WTC11 (cell line): ENCODE measurements around the gene FOXO3. TPM values are rescaled to one million over a fixed set of nuclear protein-coding genes. Genes with fewer than 3 reads are reported as not detected.

Experiments
- ATAC-seq: fragments of 200-7000 bp; cut with Tn5 transposase; 2 replicates; pipeline ENCODE4 v1.10.0; 2021; ENCODE audit warnings: mild to moderate bottlenecking, moderate library complexity
- CTCF ChIA-PET: fragments of 300-600 bp; sonication (Branson Sonifier 250); formaldehyde crosslinking; loops from one replicate; lab custom pipeline; 2021; ENCODE audit warnings: antibody characterized with exemption; lab: Charles Lee
- POLR2A ChIA-PET: fragments of 350-600 bp; sonication (Branson Sonifier 250); formaldehyde crosslinking; loops from one replicate; lab custom pipeline; 2021; ENCODE audit warnings: antibody characterized with exemption; lab: Charles Lee
- DNase-seq: peaks from one replicate; pipeline ENCODE4 v3.0.0; 2021; ENCODE audit warnings: low spot score
- H3K27ac Mint-ChIP-seq: 2 replicates; pipeline ENCODE4 v1.8.0; 2021; ENCODE audit warnings: mixed read lengths
- H3K27me3 Mint-ChIP-seq: 2 replicates; pipeline ENCODE4 v1.8.0; 2021; ENCODE audit warnings: low read depth, mild to moderate bottlenecking, moderate library complexity, mixed read lengths
- H3K36me3 Mint-ChIP-seq: 2 replicates; pipeline ENCODE4 v1.8.0; 2021; ENCODE audit warnings: mixed read lengths
- H3K4me1 Mint-ChIP-seq: 2 replicates; pipeline ENCODE4 v1.8.0; 2022; ENCODE audit warnings: mixed read lengths
- H3K4me3 Mint-ChIP-seq: 2 replicates; pipeline ENCODE4 v1.8.0; 2021; ENCODE audit warnings: mild to moderate bottlenecking, moderate library complexity, mixed read lengths
- H3K9me3 Mint-ChIP-seq: 2 replicates; pipeline ENCODE4 v1.8.0; 2021; ENCODE audit warnings: mixed read lengths
- ATF3 ChIP-seq: sonication (generic); formaldehyde crosslinking; conservative IDR thresholded peaks from 2 replicates; pipeline ENCODE4 v1.8.1; 2022; ENCODE audit warnings: mild to moderate bottlenecking, missing genetic modification reagents
- CBFB ChIP-seq: sonication (generic); formaldehyde crosslinking; IDR thresholded peaks from 2 replicates; pipeline ENCODE4 v1.8.1; 2022; ENCODE audit warnings: mild to moderate bottlenecking, low read depth, missing genetic modification reagents
- ERG ChIP-seq: fragments of 250-450 bp; sonication (Bioruptor Pico); IDR thresholded peaks from 2 replicates; pipeline ENCODE4 v1.8.0; 2021; ENCODE audit warnings: mild to moderate bottlenecking
- FOXP1 ChIP-seq: sonication (generic); formaldehyde crosslinking; IDR thresholded peaks from 2 replicates; pipeline ENCODE4 v1.8.0; 2022; ENCODE audit warnings: missing genetic modification reagents, mild to moderate bottlenecking, moderate library complexity, borderline replicate concordance
- NFE2L1 ChIP-seq: sonication (generic); formaldehyde crosslinking; IDR thresholded peaks from 2 replicates; pipeline ENCODE4 v1.8.1; 2023; ENCODE audit warnings: missing genetic modification reagents
- NR2C2 ChIP-seq: sonication (generic); formaldehyde crosslinking; IDR thresholded peaks from 2 replicates; pipeline ENCODE4 v1.8.0; 2022; ENCODE audit warnings: mild to moderate bottlenecking, missing genetic modification reagents
- PRDM15 ChIP-seq: sonication (generic); formaldehyde crosslinking; IDR thresholded peaks from 2 replicates; pipeline ENCODE4 v1.8.0; 2022; ENCODE audit warnings: missing genetic modification reagents
- SMAD3 ChIP-seq: sonication (generic); formaldehyde crosslinking; IDR thresholded peaks from 2 replicates; pipeline ENCODE4 v1.8.0; 2022; ENCODE audit warnings: missing genetic modification reagents, mild to moderate bottlenecking, borderline replicate concordance
- SMAD4 ChIP-seq: sonication (generic); formaldehyde crosslinking; IDR thresholded peaks from 2 replicates; pipeline ENCODE4 v1.8.0; 2022; ENCODE audit warnings: mild to moderate bottlenecking, missing genetic modification reagents
- TCF7 ChIP-seq: sonication (generic); formaldehyde crosslinking; IDR thresholded peaks from 2 replicates; pipeline ENCODE4 v1.8.0; 2022; ENCODE audit warnings: mild to moderate bottlenecking, low read depth, missing genetic modification reagents, moderate library complexity
- ZBTB43 ChIP-seq: sonication (generic); formaldehyde crosslinking; IDR thresholded peaks from 2 replicates; pipeline ENCODE4 v1.8.1; 2023; ENCODE audit warnings: mild to moderate bottlenecking, missing genetic modification reagents
- ZNF121 ChIP-seq: sonication (generic); formaldehyde crosslinking; IDR thresholded peaks from 2 replicates; pipeline ENCODE4 v1.8.0; 2023; ENCODE audit warnings: missing genetic modification reagents
- ZNF317 ChIP-seq: sonication (generic); formaldehyde crosslinking; IDR thresholded peaks from 2 replicates; pipeline ENCODE4 v1.8.1; 2023; ENCODE audit warnings: low read depth, mild to moderate bottlenecking, moderate library complexity, missing genetic modification reagents, borderline replicate concordance
- ZNF423 ChIP-seq: fragments of 250-450 bp; sonication (Bioruptor Pico); IDR thresholded peaks from 2 replicates; pipeline ENCODE4 v2.1.2; 2022; ENCODE audit warnings: mild to moderate bottlenecking, moderate library complexity
- total RNA-seq: library from RNA; stranded (reverse); gene quantifications from 3 replicates; pipeline ENCODE4 v1.2.3, GENCODE V29; 2021
- TF ChIP-seq, protein P1 (sequence below): sonication (generic); formaldehyde crosslinking; IDR thresholded peaks from 2 replicates; pipeline ENCODE4 v1.8.1; 2022; ENCODE audit warnings: missing genetic modification reagents, borderline replicate concordance
- TF ChIP-seq, protein P2 (sequence below): fragments of 250-450 bp; sonication (Bioruptor Pico); IDR thresholded peaks from 2 replicates; pipeline ENCODE4 v1.9.0; 2021; ENCODE audit warnings: mild to moderate bottlenecking, borderline replicate concordance
- TF ChIP-seq, protein P3 (sequence below): sonication (generic); formaldehyde crosslinking; IDR thresholded peaks from 2 replicates; pipeline ENCODE4 v1.8.0; 2023; ENCODE audit warnings: missing genetic modification reagents, mild to moderate bottlenecking, borderline replicate concordance

The FOXO3 gene
- total RNA-seq, 1 experiment from 2014 or later: 15.6 TPM

- ChIA-PET POLR2A (no interaction called here), CTCF (no interaction called here)
- Mint-ChIP-seq H3K4me3 (no peak overlapping the region), H3K36me3 (peaks cover 11% of the 10 kb centered on the region), H3K9me3 (peaks cover 12% of the 10 kb centered on the region), H3K4me1 (peaks cover 37% of the 10 kb centered on the region), H3K27me3 (peaks cover 52% of the 10 kb centered on the region), H3K27ac (no peak overlapping the region)
- DNase-seq (no peak), ATAC-seq (no peak)
- TF ChIP-seq PRDM15 (CRISPR knock-in tag): no peak
- no peak for TF ChIP-seq ERG (CRISPR knock-in tag)
- TF ChIP-seq ATF3: no peak
- no peak for TF ChIP-seq NR2C2 (CRISPR knock-in tag)
- TF ChIP-seq FOXP1 (CRISPR knock-in tag): no peak
- TF ChIP-seq TCF7 (CRISPR knock-in tag): no peak
- no peak for TF ChIP-seq NFE2L1 (CRISPR knock-in tag)
- no peak for TF ChIP-seq SMAD3 (CRISPR knock-in tag)
- TF ChIP-seq, protein P1, sequence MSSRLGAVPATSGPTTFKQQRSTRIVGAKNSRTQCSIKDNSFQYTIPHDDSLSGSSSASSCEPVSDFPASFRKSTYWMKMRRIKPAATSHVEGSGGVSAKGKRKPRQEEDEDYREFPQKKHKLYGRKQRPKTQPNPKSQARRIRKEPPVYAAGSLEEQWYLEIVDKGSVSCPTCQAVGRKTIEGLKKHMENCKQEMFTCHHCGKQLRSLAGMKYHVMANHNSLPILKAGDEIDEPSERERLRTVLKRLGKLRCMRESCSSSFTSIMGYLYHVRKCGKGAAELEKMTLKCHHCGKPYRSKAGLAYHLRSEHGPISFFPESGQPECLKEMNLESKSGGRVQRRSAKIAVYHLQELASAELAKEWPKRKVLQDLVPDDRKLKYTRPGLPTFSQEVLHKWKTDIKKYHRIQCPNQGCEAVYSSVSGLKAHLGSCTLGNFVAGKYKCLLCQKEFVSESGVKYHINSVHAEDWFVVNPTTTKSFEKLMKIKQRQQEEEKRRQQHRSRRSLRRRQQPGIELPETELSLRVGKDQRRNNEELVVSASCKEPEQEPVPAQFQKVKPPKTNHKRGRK (CRISPR knock-in tag): no peak
- no peak for TF ChIP-seq ZNF317 (CRISPR knock-in tag)
Observed at GRCh38 chr6:108727966-108728730, 167.4 kb downstream of the FOXO3 start.

- H3K4me3 Mint-ChIP-seq: no peak overlapping the region
- H3K9me3 Mint-ChIP-seq: peaks cover 7% of the 10 kb centered on the region
- H3K36me3 Mint-ChIP-seq: peaks cover 6% of the 10 kb centered on the region
- ChIA-PET POLR2A (no interaction called here), CTCF (no interaction called here)
- ATAC-seq (no peak), DNase-seq (no peak)
- H3K4me1 Mint-ChIP-seq: peaks cover 44% of the 10 kb centered on the region
- H3K27me3 Mint-ChIP-seq: peaks cover 59% of the 10 kb centered on the region
- H3K27ac Mint-ChIP-seq: no peak overlapping the region
- TF ChIP-seq ZNF423 (CRISPR knock-in tag): no peak
- TF ChIP-seq, protein P2, sequence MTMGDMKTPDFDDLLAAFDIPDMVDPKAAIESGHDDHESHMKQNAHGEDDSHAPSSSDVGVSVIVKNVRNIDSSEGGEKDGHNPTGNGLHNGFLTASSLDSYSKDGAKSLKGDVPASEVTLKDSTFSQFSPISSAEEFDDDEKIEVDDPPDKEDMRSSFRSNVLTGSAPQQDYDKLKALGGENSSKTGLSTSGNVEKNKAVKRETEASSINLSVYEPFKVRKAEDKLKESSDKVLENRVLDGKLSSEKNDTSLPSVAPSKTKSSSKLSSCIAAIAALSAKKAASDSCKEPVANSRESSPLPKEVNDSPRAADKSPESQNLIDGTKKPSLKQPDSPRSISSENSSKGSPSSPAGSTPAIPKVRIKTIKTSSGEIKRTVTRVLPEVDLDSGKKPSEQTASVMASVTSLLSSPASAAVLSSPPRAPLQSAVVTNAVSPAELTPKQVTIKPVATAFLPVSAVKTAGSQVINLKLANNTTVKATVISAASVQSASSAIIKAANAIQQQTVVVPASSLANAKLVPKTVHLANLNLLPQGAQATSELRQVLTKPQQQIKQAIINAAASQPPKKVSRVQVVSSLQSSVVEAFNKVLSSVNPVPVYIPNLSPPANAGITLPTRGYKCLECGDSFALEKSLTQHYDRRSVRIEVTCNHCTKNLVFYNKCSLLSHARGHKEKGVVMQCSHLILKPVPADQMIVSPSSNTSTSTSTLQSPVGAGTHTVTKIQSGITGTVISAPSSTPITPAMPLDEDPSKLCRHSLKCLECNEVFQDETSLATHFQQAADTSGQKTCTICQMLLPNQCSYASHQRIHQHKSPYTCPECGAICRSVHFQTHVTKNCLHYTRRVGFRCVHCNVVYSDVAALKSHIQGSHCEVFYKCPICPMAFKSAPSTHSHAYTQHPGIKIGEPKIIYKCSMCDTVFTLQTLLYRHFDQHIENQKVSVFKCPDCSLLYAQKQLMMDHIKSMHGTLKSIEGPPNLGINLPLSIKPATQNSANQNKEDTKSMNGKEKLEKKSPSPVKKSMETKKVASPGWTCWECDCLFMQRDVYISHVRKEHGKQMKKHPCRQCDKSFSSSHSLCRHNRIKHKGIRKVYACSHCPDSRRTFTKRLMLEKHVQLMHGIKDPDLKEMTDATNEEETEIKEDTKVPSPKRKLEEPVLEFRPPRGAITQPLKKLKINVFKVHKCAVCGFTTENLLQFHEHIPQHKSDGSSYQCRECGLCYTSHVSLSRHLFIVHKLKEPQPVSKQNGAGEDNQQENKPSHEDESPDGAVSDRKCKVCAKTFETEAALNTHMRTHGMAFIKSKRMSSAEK (CRISPR knock-in tag): no peak
- TF ChIP-seq ZBTB43 (CRISPR knock-in tag): no peak
- TF ChIP-seq, protein P3, sequence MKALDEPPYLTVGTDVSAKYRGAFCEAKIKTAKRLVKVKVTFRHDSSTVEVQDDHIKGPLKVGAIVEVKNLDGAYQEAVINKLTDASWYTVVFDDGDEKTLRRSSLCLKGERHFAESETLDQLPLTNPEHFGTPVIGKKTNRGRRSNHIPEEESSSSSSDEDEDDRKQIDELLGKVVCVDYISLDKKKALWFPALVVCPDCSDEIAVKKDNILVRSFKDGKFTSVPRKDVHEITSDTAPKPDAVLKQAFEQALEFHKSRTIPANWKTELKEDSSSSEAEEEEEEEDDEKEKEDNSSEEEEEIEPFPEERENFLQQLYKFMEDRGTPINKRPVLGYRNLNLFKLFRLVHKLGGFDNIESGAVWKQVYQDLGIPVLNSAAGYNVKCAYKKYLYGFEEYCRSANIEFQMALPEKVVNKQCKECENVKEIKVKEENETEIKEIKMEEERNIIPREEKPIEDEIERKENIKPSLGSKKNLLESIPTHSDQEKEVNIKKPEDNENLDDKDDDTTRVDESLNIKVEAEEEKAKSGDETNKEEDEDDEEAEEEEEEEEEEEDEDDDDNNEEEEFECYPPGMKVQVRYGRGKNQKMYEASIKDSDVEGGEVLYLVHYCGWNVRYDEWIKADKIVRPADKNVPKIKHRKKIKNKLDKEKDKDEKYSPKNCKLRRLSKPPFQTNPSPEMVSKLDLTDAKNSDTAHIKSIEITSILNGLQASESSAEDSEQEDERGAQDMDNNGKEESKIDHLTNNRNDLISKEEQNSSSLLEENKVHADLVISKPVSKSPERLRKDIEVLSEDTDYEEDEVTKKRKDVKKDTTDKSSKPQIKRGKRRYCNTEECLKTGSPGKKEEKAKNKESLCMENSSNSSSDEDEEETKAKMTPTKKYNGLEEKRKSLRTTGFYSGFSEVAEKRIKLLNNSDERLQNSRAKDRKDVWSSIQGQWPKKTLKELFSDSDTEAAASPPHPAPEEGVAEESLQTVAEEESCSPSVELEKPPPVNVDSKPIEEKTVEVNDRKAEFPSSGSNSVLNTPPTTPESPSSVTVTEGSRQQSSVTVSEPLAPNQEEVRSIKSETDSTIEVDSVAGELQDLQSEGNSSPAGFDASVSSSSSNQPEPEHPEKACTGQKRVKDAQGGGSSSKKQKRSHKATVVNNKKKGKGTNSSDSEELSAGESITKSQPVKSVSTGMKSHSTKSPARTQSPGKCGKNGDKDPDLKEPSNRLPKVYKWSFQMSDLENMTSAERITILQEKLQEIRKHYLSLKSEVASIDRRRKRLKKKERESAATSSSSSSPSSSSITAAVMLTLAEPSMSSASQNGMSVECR (CRISPR knock-in tag): no peak
- no peak for TF ChIP-seq ZNF121 (CRISPR knock-in tag)
- TF ChIP-seq CBFB (CRISPR knock-in tag): no peak
- TF ChIP-seq SMAD4 (CRISPR knock-in tag): no peak
Observed at GRCh38 chr6:108728826-108729225, 168.1 kb downstream of the FOXO3 start.
